Fibroblast of skin of left quadriceps (primary cell): ENCODE results near the gene CRHR2.
"Not testable (repeated sequence)": the region's sequence is repeated elsewhere in the genome, so short reads cannot be mapped to it uniquely, and the experiment has no call there.

Experiments
- DNase-seq, 2 experiments: peaks; one replicate each; pipeline ENCODE4 v3.0.0-alpha.2; 2013; ENCODE audit warnings: low read depth in 2 of 2

The CRHR2 gene

GRCh38 chr7:30654296-30655090 lies 27.8 kb downstream of the CRHR2 start:
- DNase-seq: no peak

DNA sequence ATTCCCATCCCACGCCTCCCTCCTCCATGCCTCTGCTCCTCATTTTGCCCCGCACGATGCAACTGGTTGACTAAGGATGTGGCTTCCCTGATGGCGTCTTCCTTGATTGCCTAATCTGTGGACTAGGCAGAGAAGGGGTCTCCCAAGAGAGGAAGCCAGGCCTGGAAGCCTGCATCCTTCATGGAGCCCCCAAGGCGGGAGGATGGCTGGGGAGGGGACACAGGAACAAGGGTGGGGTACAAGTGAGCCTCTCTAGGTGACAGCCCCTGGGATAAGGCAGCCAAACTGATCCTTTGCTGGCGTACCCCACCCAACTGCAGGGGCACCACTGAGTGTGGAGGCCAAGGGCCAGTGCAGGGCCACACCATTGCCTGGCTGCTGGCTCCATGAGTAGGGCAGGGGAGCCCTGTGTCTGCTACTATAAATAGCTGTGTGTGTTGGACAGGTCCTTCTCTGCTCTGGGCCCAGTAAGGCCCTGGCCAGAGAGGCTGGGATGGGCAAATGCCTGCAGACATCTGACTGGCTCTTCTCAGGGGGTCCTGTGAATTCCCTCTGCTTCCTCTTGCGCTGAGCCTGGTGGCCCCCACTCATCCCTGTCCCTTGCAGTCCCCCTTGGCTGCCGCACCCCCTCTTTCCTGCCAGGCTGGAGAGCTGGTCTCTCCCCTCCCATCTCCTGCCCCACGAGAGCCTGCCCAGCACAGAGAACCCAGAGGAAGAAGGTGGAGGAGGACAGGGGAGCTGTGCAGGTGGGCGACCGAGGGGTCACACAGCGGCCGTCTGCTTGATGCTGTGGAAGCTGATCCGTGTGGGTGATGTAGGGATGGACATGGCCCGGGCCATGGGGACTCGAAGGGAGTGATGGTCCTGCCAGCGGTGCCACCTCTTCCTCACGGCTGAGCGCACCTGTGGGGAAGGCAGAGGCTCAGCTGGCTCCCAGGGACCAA lies 29.3 kb downstream of the CRHR2 start:
- no peak for DNase-seq

GRCh38 chr7:30652132-30652531 lies 30.1 kb downstream of the CRHR2 start:
- no peak for DNase-seq

GRCh38 chr7:30650421-30650808 lies 31.8 kb downstream of the CRHR2 start:
- DNase-seq: no peak

DNA sequence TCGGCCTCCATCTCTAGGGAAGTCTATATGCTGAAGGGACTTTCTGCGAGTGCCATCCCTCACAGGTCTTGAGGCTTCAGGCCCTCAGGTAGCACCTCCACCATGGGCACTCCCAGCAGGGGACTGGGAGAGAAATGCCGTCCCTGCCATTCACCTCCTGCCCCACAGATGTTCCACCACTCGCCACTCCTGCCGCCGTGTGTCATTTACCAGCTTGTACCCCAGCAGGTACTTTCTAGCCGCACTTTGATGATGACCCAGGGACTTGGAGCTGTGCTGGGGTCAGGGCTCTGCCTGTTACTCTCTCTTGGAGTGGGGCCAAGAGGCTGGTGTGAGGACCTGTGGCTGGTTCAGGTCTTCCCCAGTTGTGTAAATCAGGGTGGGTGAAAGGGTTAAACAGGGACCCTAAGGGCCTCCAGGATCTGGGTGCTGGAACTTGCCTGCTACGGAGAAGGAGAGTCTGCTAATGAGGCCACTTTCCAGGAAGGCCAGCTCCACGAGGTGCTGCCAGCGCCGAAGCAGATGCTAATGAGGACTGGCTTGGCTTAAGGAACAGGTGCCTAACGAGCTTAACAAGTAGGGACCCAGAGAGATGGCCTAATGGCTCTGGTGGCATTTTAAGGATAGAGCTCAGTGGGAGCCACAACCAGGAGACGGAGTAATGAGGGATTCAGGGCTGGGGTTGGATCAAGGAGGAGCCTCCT lies 32.4 kb downstream of the CRHR2 start:
- DNase-seq: no peak

- DNase-seq: no peak
These were observed 33.3 kb downstream of the CRHR2 start for GRCh38 chr7:30648744-30649540.

GRCh38 chr7:30647589-30648364 lies 34.5 kb downstream of the CRHR2 start:
- no peak for DNase-seq

GRCh38 chr7:30646154-30646553 lies 36.1 kb downstream of the CRHR2 start:
- no peak for DNase-seq

DNA sequence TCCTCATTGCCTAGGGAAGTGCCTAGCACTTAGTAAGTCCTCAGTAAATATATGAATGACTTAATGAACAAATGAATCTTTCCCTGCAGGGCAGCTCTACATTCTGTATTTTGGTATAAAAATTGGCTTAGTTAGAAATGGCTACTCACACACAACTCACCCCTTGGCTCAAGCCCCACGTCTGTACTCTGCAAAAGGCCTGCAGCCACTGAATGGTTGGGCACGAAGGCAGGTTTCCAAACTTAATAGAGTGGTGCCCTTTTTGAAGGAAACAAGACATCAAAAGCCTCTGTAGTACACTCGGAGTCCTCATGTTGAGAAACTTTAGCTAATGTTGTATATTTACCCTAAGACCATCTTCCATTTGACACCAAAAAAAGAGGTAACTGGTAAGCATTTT lies 36.6 kb downstream of the CRHR2 start:
- DNase-seq: no peak

GRCh38 chr7:30644286-30644955 lies 37.8 kb downstream of the CRHR2 start:
- no peak for DNase-seq

- DNase-seq: no peak
These were observed 39.5 kb downstream of the CRHR2 start for GRCh38 chr7:30642789-30643188.

GRCh38 chr7:30642322-30642721 lies 39.9 kb downstream of the CRHR2 start:
- not testable (repeated sequence) for DNase-seq

DNA sequence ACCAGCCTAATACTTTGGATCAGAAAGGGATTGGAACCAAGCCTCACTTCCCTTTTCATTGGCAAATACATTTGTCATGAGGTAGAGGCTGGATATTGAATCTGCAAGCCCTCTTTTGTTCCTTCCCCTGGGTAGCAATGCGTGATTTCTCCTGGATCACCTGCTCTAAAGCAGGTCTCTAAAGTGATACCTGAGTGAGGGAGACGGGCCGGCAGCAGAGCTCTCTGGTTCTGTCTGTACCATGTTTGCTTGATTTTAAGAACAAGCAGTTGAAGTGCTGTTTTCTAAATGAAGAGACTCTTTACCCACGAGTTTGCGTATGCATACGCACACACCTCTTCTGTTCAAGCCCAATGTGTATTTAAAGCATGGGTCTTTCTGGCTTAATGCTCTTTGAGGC lies 46.5 kb downstream of the CRHR2 start:
- no peak for DNase-seq

DNA sequence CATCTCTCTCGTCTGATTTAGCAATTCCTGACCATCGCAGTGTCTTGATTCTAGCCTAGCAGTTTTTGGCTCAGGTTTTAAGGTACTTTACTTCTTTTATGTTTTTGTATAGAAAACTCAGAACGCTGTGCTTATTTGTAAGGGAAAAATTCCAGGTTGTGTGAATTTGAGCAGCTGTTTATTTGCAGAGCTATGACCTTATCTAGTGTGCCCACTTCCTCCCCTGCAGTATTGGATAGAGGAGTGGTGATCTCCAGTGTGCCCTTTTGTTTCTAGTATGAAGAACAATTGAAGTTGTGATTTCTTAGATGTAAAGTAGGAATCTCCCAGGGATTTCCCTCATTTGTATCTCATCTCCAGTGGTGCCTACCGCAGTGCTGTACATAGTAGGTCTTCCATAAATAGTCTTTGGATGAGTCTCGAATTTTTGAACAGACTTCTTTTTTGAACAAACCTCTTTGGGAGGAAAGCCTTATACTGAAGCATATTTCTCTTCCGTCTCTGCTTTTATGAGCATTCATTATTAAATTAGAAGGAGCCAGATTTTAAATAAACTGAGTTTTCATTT lies 47.5 kb downstream of the CRHR2 start:
- no peak for DNase-seq

GRCh38 chr7:30634193-30634626 lies 48.0 kb downstream of the CRHR2 start:
- DNase-seq: no peak

DNA sequence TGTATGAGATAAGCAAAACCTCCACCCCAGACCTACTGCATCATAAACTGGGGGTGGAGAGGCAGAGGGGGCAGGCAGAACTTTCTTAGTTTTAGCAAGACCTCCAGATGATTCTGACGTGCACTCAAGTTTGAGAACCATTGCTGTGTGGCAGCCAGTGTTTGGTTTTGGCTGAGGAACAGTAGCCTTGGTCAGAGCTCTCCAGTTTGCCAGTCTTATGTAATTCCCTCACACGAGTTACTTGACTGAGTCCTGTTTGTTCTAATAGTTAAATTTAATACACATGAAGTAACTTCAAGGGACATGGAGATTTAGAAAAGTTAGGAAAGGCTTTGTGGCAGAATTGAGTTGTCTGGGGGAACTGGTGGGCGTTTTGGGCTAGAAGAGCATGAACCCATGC lies 49.0 kb downstream of the CRHR2 start:
- DNase-seq: no peak

DNA sequence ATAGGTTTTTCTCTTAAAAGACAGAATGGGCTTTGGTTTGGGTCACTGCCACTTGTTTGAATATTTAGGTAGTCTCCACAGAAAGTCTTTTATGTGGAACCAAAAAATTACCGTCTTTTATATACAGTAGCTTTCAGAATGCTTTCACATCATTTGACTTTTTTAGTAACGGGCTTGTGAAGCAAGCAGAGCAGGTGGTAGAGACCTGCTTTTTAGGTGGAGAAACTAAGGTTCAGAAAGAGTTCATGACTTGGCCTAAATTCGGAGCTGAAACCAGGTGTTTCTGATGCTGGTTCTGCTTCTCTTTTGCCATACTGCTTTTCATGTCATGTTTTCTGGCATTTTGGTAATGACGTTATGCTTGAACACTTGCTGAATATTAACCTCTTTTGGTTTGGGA lies 51.3 kb downstream of the CRHR2 start:
- no peak for DNase-seq

DNA sequence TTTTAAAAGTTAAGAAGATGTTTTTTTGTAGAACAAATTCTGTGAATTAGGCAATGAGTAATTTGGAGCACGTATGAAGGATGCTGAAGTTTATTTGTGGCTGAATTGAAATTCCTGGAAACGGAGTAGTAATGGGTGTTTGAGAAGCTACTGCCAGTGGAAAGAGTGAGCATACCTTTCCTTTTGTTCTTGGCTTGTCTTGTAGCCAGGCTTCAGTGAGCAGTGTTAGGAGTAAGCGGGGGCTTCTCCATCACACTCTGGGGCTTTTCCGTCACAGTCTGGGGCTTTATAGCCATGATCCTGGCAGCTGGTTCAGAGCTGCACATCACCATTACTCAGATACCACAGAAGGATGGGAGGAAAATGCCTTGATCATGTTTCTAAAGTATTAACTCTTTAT lies 55.2 kb downstream of the CRHR2 start:
- DNase-seq: no peak

- no peak for DNase-seq
These were observed 57.0 kb downstream of the CRHR2 start for GRCh38 chr7:30625283-30625682.

DNA sequence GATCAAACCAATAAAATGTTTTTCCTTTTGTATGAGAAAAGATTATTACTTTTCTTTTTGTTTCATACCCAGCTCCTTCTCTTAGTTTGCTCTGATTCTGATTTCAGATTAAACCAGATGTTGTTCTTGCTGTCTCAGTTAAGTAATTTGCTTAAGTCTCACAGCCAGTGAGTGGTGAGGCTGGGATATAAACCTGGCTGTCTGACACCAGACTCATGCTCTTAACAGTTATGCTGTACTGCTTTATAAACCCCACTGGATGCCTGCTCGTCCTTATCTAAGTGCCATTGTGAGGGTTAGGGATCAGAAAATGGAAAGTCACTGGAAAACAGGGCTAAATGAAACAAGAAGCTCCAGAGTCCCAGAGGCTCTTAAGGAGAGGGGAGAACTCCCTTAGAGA lies 63.3 kb downstream of the CRHR2 start:
- no peak for DNase-seq
